HUES6 (cell line): ENCODE data around the gene PPP1R12C.

ENCODE experiments used
- H3K27ac ChIP-seq: 2 replicates; pipeline ENCODE4 v1.7.0; 2013; ENCODE audit warnings: low read depth, mild to moderate bottlenecking, low read length, inconsistent platforms
- H3K27me3 ChIP-seq: 2 replicates; pipeline ENCODE4 v1.6.1; 2013; ENCODE audit warnings: low read length; ENCODE audit not compliant: control insufficient read depth, insufficient read depth
- H3K36me3 ChIP-seq: 2 replicates; pipeline ENCODE4 v1.6.1; 2013; ENCODE audit warnings: low read length; ENCODE audit not compliant: control insufficient read depth, insufficient read depth
- H3K4me1 ChIP-seq: 2 replicates; pipeline ENCODE4 v1.6.1; 2013; ENCODE audit warnings: low read length; ENCODE audit not compliant: control insufficient read depth, insufficient read depth
- H3K4me3 ChIP-seq: 2 replicates; pipeline ENCODE4 v1.5.1; 2013; ENCODE audit warnings: low read depth, low read length
- H3K9ac ChIP-seq: one replicate; pipeline ENCODE4 v1.6.1; 2013; ENCODE audit warnings: mild to moderate bottlenecking, low read length
- H3K9me3 ChIP-seq: 2 replicates; pipeline ENCODE4 v1.6.1; 2013; ENCODE audit warnings: low read depth, low read length; ENCODE audit not compliant: control insufficient read depth, insufficient read depth

PPP1R12C gene

DNA sequence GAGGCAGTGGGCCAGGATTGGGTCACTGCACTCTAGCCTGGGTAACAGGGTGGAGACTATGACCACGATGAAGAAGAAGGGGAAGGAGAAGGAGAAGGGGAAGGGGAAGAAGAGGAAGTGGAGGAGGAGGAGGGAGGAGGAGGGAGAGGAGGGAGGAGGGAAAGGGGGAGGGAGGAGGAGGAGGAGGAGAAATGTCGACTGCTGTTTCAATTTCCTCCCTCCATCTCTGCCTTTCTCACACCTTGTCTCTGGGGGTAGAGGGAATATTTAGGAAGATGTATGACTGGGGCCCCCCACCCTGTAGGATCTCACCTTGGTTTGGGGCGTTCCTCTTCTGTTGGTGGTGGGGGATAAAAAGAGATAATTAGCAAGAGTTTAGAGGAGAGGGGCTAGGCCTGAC lies 27.8 kb upstream of the PPP1R12C start:
- Histone ChIP-seq H3K4me1 (peaks cover 28% of the 10 kb centered on the region), H3K36me3 (peaks cover 8% of the 10 kb centered on the region), H3K9ac (no peak overlapping the region), H3K4me3 (peak overlapping the region; percentile 40; the same call in 1 of the 2 replicates), H3K27ac (no peak overlapping the region), H3K9me3 (no peaks in the 10 kb centered on the region), H3K27me3 (no peaks in the 10 kb centered on the region)

DNA sequence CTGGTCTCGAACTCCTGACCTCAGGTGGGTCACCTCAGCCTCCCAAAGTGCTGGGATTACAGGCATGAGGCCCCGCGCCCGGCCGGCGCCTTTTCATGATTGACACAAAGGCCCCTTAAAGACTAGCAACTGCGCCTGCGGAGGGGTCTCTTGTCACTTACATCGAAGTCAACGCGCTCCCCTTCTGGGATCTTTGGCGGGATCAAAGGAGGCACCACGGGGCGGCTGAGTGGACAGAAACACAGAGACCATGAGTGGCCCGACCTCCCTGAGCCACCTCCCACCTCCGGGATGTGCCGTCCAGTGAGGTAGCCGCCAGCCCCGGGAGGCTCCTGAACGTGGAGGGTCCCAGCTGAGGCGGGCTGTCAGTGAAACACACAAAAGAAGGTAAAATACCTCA lies 24.3 kb upstream of the PPP1R12C start:
- no peak overlapping the region for H3K9ac ChIP-seq
- no peaks in the 10 kb centered on the region for H3K27me3 ChIP-seq
- H3K9me3 ChIP-seq = no peaks in the 10 kb centered on the region
- no peak overlapping the region for H3K27ac ChIP-seq
- peak overlapping the region; percentile 38; the same call in 1 of the 2 replicates for H3K4me3 ChIP-seq
- H3K4me1 ChIP-seq = peaks cover 4% of the 10 kb centered on the region
- H3K36me3 ChIP-seq = peaks cover 15% of the 10 kb centered on the region

DNA sequence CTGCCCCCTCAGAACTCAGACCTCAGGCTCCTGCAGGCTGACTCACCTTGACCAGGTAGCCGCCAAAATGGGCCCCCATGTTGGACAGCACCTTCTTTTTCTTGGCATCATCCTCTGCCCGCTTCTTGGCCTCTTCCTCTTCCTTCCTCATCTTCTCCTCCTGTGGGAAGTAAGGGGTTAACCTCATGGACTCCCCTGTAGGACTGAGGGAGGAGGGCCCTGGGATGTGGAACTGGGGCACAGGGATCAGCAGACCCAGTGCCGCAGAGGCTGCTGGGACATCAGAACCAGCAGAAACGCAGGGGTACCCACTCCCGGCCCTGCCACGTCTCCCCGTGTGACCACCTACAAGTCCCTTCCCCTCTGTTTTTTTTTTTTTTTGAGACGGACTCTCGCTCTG lies 20.5 kb upstream of the PPP1R12C start:
- Histone ChIP-seq H3K9ac (no peak overlapping the region), H3K36me3 (peaks cover 11% of the 10 kb centered on the region), H3K27me3 (no peaks in the 10 kb centered on the region), H3K4me3 (no peak overlapping the region), H3K27ac (no peak overlapping the region), H3K4me1 (peaks cover 4% of the 10 kb centered on the region), H3K9me3 (no peaks in the 10 kb centered on the region)

DNA sequence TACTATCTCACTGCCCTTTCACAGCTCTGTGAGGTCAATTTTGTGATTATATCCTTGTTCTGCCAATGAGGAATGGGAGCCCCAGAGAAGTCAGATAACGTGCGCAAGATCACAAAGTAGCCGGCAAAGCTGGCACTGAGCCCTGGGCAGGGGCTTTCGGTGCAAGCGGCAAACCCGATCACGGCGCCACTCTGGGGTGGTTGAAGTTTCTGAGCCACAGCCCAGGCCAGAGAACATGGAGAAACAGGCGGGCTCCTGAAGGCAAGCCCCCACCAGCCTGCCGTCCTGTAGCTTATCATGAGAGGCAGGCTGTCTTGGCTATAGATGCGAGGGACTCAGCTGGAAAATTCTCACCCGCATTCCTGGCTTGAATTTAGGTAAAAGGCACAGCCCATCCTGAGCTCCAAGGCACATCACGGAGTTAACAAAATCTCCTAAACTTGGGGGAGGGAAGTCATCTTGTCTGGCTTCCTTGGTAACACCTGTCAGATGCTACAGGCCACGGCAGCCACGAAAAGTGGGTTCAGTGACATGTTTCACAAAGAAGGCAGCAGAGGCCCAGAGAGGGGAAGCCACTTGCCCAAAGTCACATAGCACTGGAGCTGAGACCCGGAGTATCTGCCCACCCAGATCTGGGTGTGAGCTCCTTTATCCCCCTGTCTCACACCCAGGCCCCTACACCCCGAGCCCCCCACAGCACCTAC lies 19.1 kb upstream of the PPP1R12C start:
- Histone ChIP-seq H3K27me3 (no peaks in the 10 kb centered on the region), H3K36me3 (peaks cover 11% of the 10 kb centered on the region), H3K27ac (no peak overlapping the region), H3K4me3 (no peak overlapping the region), H3K9me3 (no peaks in the 10 kb centered on the region), H3K9ac (no peak overlapping the region), H3K4me1 (peaks cover 4% of the 10 kb centered on the region)

DNA sequence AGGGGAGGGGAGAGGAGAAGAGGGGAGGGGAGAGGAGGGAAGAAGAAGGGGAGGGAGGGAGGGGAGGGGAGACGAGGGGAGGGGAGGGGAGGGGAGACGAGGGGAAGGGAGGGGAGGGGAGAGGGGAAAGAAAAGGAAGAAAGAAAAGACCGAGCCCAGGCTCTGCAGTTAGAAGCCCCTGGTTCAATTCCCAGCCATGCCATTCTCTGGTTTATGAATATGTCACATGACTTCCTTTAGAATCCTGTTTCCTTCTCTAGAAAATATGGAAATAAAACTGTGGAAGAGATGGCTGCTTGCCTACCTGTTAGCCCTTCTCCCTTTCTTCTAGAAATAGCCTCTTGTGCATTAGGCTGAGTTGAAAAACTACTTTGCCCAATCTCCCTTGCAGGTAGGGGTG lies 17.3 kb upstream of the PPP1R12C start:
- Histone ChIP-seq H3K4me1 (no peaks in the 10 kb centered on the region; the same call in 1 of the 2 replicates), H3K27ac (no peak overlapping the region), H3K4me3 (no peak overlapping the region), H3K27me3 (no peaks in the 10 kb centered on the region), H3K9ac (no peak overlapping the region), H3K36me3 (peaks cover 11% of the 10 kb centered on the region), H3K9me3 (no peaks in the 10 kb centered on the region)

DNA sequence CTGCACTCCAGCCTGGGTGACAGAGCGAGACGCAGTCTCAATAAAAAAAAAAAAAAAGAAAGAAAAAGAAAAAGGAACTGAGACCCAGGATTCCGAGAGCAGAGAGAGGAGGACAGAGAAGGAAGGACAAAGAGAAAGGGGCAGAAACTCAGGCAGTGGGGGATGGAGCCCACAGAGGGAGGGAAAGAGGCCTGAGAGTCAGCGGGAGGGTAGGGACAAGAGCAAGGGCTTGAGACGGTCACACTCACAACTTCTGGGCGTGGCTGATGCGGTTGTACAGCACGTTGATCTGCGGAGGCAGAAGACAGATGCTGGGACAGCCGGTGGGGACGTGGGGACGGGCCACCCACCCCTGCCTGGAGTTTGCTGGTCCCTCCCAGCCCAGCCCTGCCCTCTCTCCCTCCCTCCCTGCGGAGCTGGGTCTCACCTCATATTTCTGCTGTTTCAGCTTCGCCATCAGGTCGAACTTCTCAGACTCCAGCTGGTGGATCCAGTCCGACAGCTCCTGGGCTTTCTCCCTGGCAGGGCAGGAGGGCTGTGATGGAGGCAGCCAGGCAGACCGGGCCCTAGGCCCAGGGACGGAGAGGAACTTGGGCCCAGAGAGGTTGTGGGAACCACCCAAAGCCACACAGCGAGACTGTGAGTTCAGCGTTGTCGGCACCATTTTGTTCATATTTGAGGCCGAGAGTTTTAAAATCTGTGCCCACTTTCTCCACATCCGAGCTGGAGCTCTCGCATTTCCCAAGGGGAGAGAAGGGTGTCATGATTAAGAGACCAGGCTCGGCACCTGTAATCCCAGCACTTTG lies 16.4 kb upstream of the PPP1R12C start:
- Histone ChIP-seq H3K4me1 (no peaks in the 10 kb centered on the region; the same call in 1 of the 2 replicates), H3K27me3 (no peaks in the 10 kb centered on the region), H3K4me3 (no peak overlapping the region), H3K36me3 (peaks cover 10% of the 10 kb centered on the region), H3K9ac (peak overlapping the region; percentile 26), H3K9me3 (no peaks in the 10 kb centered on the region), H3K27ac (no peak overlapping the region)

DNA sequence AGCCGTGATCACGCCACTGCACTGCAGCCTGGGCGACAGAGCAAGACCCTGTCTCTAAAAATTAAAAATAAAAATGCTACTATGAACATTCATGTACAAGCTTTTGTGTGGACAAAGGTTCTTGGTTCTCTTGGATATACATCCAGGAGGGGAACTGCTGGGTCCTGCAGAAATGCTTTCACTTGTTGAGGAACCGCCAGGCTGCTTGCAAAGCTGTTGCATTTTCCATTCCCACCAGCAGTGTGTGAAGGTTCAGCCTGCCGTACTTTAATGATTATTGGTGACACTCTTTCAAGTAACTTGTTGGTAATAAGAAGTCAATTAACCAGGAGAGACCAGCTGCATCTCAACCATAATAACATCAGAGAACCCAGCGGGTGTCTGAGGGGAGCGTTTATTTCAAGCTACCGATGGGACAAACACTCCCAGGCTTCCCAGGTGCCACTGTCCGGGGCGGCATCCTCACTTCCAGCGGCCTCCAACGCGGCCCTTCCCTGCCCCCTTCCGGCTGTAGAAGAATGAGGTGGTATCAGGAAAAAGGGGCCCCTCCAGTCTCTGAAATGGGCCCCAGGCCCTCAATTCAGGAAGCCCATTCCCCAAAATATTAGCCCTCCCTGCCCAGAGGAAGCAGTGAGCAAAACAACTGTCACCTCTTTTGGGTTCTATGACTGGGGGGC lies 15.2 kb upstream of the PPP1R12C start:
- no peak overlapping the region for H3K27ac ChIP-seq
- no peak overlapping the region for H3K9ac ChIP-seq
- H3K4me3 ChIP-seq = no peak overlapping the region
- H3K36me3 ChIP-seq = peaks cover 6% of the 10 kb centered on the region
- H3K9me3 ChIP-seq = no peaks in the 10 kb centered on the region
- H3K27me3 ChIP-seq = no peaks in the 10 kb centered on the region
- H3K4me1 ChIP-seq = no peaks in the 10 kb centered on the region; the same call in 1 of the 2 replicates

DNA sequence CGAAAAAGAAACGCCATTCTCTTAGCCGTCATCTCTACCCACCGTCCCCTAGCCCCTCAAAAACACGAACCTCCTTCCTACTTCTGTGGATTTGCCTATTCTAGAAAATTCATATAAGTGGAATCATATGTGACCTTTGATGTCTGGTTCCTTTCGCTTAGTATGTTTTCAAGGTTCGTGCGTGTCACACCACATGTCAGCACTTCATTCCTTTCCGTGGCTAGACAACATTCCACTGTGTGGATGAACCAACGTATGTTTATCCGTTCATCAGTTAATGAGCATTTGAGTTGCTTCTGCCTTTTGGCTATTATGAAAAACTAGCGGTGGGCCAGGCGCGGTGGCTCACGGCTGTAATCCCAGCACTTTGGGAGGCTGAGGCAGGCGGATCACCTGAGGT lies 14.0 kb upstream of the PPP1R12C start:
- H3K4me1 ChIP-seq = no peaks in the 10 kb centered on the region; the same call in 1 of the 2 replicates
- no peak overlapping the region for H3K4me3 ChIP-seq
- H3K36me3 ChIP-seq = peaks cover under 1% of the 10 kb centered on the region
- no peaks in the 10 kb centered on the region for H3K27me3 ChIP-seq
- H3K27ac ChIP-seq = no peak overlapping the region
- no peaks in the 10 kb centered on the region for H3K9me3 ChIP-seq
- H3K9ac ChIP-seq = no peak overlapping the region

DNA sequence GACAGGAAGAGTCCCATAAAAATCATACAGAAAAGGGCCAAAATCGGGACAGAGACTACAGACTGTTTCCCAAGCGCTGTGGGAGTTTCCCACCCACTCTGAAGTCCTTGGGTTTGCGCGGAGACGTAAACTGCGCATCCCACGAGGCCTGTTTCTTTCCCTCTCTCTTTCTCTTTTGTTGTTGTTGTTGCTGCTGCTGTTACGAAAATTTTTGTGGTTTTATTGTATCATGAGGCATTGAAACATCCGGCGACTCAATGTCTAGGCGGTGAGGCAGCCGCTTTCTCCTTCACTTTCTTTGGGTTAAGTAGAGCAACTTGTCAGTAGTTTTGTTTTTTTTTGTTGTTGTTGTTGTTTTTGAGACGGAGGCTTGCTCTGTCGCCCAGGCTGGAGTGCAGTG lies 1.6 kb upstream of the PPP1R12C start:
- Histone ChIP-seq H3K9ac (peak overlapping the region; percentile 52), H3K27ac (no peak overlapping the region), H3K27me3 (no peaks in the 10 kb centered on the region), H3K36me3 (no peaks in the 10 kb centered on the region), H3K4me1 (peaks cover 13% of the 10 kb centered on the region; the same call in 1 of the 2 replicates), H3K4me3 (peak overlapping the region; percentile 80), H3K9me3 (no peaks in the 10 kb centered on the region)

DNA sequence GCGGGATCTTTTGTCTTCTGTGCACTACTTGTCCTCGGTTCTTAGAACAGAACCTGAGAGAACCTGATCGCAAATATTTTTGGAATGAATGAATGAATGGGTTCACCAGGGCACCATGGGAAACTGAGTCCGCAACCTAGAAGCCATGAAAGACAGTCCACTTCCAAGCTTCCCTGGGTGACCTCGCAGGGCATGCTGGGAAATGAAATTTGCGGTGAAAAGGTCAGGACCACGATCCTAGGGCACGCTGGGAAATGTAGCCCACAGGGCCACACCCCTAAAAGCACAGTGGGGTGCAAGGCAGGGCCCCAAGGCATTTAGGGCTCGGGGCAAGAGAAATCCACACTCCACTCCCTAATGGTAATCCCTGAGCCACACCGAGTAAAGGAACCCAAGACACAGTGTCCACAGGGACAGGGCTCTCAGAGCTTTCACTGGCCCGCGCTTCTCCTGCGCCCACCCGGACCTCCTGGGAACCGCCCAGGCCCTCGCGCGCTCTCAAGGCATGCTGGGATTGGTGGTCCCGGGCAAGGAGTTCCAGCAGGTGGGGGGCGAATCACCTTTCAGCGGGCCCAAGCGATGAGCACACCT lies 1.1 kb upstream of the PPP1R12C start:
- no peaks in the 10 kb centered on the region for H3K9me3 ChIP-seq
- H3K27me3 ChIP-seq = no peaks in the 10 kb centered on the region
- no peak overlapping the region for H3K27ac ChIP-seq
- H3K4me3 ChIP-seq = peak overlapping the region; percentile 80
- peak overlapping the region; percentile 52 for H3K9ac ChIP-seq
- no peaks in the 10 kb centered on the region for H3K36me3 ChIP-seq
- H3K4me1 ChIP-seq = peaks cover 15% of the 10 kb centered on the region
